NCI-H748 (cell line): ENCODE results near the gene SLIT1.

Experiments
- DNase-seq: peaks from one replicate; lab custom pipeline; 2025; ENCODE audit not compliant: unreplicated experiment; lab: John Stamatoyannopoulos, UW

SLIT1 gene

DNA sequence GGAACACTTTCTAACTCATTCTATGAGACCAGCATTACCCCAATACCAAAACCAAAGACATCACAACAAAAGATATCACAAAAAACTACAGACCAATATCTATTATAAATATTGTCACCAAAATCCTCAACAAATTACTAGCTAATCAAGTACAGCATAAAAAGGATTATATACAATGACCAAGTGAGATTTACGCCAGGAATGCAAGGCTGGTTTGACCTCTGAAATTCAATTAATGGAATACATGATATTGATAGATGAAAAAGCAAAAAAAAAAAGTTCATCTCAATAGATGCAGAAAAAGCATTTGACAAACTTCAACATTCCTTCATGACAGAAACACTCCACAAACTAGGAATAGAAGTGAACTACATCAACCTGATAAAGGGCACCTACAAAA lies 178.3 kb downstream of the SLIT1 start:
- no peak for DNase-seq

GRCh38 chr10:97006364-97006763 lies 179.4 kb downstream of the SLIT1 start:
- DNase-seq, result no peak

DNA sequence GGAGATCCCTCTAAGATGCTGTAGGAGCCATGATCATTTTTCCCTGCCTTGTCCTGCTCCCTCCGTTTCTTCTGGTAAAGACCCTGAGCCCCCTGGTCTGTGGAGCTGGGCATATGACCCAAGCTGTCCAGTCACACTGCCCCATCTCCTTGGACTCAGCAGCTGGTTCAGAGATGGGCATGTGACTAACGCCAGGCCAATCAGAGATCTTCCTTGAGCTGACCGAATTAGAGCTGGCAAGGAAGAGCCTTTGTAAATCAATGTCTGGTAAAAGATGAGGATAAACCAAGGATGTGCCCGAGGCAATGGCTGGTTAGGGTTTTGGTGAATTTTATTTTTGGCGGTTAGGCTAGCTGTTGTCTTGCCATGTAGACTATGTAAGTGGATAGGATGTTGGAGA lies 180.4 kb downstream of the SLIT1 start:
- DNase-seq, result no peak

- DNase-seq, result no peak
Measured at GRCh38 chr10:97004591-97004990, 181.2 kb downstream of the SLIT1 start.

GRCh38 chr10:97003804-97004201 lies 182.0 kb downstream of the SLIT1 start:
- DNase-seq, result no peak

DNA sequence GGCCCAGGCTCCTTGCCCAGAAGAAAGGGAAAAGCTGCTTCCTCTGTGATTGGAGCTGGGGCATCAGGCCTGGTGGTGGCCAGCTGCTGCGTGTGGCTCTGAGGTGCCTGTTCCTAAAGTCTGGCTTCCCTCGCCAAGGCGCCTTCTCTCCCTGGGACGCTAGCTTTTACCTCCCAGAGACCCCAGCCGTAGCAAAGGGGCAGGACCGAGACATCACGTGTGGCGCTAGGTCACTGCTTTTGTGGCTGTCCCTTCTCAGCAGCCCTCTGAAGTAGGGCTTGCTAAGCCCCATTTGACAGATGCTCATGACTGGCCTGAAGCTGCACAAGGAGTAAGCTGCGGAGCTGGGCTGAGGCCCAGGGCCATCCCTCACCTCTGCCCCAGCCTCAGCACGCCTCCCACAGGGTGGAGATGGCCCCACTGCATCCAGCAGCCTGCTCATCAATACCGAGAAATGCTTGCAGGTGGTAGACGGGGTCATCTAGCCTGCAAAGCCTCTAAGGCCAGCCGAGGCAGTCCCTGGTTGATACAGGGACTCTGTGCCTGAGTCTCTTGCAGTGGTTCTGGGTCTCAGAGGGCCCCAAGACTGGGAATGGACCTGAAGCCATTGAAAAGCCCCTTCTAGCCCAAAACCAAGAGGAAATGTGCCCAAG lies 182.5 kb downstream of the SLIT1 start:
- no peak for DNase-seq

DNA sequence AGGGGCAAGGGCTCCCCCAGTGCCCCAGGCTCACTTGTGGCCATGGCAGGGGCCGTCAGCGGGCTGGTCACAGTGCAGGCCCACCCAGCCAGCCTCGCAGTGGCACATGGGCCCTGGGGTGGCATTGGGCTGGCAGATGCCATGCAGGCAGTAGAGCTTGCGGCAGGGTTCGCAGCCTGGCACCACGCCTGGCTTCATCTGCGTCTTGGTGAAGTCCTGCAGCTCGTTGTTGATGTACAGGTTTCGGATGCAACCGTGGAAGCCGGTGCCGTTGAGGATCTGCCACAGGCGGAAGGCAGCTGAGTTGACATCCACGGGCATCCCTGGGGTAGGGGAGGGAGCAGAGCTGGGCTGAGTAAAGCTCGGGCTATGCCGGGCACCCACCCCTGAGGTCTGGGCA lies 183.1 kb downstream of the SLIT1 start:
- DNase-seq, result no peak

DNA sequence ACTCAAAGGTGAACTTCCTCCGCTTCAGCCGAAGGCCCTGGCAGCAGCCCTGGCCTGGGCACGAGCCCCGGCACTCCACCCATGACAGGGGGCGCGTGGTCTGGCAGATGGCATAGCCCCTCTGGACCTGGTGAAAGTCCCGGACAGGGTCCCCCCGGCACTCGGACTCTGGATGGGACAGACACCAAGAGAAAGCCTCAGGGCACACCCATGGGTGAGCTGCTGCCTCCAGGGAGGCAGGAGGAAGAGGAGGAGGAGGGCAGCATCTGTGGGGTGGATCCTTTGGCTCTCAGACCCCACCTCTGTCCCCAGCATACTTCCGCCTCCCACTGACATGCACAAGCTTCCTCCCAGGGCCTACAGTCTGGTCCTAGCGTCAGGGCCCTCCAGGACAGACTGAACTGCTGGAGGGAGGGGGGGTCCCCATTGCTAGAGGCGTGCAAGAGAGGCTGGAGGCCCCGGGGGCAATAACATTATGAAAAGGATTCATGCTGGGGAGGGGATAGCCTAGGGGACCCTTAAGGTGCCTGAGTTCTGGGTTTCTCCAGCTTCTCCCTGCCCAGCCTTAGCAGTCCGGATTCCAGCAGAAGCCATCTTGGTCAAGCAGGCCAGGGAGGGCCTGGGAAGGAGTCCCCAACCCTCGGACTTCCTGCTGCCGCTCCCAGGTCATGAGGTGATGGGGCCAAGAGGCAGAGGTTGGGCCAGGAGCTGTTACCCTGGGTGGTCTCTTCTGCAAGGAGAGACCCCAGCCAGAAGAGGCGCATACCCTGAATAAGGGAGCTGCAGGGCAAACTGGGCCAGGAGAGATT lies 184.4 kb downstream of the SLIT1 start:
- DNase-seq, result no peak

DNA sequence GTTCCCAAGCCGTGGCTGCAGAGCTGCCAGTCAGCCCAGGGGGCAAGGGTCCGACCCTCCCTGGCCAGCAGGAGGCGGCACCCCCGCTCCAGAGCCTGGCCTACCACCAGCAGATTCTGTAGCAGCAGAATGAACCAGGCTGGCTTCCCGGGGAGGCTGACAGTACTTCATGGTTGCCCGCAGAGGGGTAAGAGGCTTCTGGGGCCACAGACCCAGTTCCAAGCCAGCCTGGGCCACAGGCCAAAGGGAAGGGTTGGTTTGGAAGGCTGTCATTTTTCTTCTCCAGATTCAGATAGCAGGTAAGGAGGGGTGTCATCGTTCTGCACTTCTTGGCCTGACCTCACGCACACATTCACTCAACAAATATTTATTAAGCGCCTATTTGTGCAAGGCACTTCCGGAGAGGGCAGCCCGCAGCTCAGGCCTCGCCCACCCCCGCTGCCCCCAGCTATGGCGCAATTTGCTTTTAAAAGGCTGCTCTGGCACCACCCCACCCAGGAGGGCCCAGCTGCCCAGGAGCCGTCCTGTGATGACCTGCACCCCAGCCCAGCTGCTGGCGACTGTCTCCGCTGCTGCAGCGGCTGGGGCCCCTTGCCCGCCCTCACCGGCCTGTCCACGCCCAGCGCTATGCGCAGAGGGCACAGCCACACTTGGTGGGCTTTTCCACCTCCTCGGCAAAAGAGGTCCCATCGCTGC lies 185.1 kb downstream of the SLIT1 start:
- DNase-seq, result peak; percentile 30

- DNase-seq, result no peak
Measured at GRCh38 chr10:96999987-97000386, 185.8 kb downstream of the SLIT1 start.

GRCh38 chr10:96999337-96999736 lies 186.4 kb downstream of the SLIT1 start:
- no peak for DNase-seq

- no peak for DNase-seq
Measured at GRCh38 chr10:96998329-96998888, 187.3 kb downstream of the SLIT1 start.

- DNase-seq, result no peak
Measured at GRCh38 chr10:96996275-96996965, 189.3 kb downstream of the SLIT1 start.

GRCh38 chr10:96995851-96996250 lies 189.9 kb downstream of the SLIT1 start:
- DNase-seq, result no peak

GRCh38 chr10:96992721-96993120 lies 193.0 kb downstream of the SLIT1 start:
- no peak for DNase-seq

DNA sequence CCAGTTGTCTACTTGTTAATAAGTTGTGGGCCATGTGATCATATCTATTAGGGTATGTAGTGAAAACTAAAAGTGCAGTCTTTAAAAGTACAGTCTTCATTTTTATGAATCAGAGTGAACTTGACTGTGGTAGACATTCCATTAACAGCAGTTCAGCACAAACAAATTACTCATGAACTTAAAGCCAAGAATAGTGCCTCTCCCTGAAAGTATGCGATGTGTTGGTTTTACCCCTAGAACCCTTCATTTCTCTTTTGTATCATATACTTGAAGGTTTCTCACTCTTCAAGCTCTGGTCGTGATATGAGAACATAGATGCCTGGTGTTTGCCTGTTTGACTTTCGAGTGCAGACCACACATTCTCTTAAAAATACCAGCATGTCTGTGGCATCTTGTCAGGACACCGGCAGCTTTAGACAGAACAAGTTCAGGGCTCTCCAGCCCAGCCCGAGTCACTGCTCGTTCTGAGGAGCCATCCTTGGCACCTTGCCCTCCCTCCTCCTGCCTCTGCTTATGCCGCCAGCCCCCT lies 194.4 kb downstream of the SLIT1 start:
- DNase-seq, result no peak

- DNase-seq, result peak; percentile 2
Measured at GRCh38 chr10:96988426-96988825, 197.3 kb downstream of the SLIT1 start.

DNA sequence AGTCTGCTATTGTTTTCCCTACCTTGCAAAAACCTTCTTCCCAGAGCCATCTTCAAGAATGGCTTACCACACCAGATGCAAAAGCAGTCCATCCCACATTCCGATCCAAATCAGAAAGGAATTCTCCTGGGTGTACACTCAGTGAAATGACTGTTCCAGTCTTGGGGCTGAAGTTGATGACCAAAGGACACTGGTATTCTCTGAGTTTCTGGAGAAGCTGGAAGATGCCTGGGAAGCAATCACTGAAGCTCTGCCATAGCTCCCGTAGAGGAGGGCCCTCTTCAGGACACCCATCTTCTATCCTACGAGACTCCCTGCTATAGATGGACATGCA lies 197.9 kb downstream of the SLIT1 start:
- DNase-seq, result no peak

DNA sequence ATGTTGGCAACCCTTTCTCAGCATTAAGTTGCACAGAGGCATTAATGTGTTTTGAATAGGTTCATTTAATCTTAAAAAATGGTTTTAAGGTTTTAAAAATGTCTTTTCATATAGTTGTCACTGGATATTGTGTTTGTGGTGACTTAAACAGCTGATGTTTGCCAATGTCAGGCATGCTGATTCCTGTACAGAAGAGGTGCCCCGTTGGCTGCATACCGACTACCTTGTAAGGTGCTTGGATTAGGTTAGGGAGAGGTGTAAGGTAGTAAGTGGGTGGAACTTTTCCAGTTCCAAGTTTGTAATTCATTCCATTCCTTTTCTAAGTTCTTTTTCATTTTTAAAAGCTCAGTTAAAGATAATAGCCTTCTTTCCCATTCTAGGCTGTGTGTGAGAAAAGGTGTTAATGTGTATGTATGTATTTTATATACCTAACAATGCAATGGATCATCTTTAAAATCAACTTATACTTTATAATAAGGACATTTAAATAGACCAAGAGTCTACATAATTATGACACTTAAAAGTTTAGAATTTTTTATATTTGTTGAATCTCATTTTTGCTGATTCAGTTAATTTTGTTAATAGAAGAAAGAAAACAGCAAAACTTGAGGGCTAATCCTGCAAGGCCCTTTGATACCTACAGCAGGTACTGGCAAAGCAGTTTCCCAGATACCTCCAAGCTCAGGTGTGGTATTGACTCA lies 198.5 kb downstream of the SLIT1 start:
- no peak for DNase-seq

DNA sequence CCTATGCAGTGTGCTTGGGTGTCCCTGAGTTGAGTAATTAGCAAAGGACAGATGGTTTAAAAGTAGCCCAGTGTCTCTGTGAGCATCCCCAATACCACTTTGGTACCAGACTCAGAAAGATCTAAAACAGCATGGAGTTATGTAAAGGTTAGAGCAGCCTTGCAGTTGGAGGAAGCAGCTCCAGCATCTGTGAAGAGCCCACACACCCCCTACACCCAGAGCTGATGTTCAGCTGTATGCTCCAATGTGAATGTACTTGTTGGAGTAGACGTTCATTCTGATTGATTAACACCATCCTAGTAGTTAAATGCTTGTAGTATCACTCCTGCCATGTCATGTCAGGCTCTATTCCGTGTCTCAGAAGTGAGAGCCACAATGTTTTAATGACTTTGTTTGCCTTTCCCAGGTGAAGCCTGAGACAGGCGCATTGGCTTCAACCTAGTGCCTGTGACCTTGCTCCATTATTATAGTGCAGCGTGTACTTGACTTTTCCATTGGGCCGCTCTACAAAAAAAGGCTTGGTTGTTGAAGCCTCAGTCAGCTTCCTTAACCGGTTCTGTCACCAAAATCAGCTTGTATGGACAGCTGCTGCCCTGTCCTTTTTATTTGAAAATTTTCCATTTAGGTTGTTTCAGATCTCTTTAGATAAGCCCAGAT lies 199.4 kb downstream of the SLIT1 start:
- DNase-seq, result peak; percentile 32
